GM12872 (cell line): ENCODE data around the gene CNPY3.

Source experiments
- CTCF ChIP-seq: IDR thresholded peaks from 3 replicates; pipeline ENCODE4 v1.5.1; 2011; ENCODE audit warnings: low read depth, mild to moderate bottlenecking, low read length, moderate library complexity; ENCODE audit not compliant: insufficient read depth

Gene CNPY3

GRCh38 chr6:42960243-42961019, 31.2 kb downstream of the CNPY3 start, which contains the start of gene GNMT:
TSS of gene GNMT (plus strand) at chr6:42960754. CDS start at chr6:42960768, 14 bp downstream.
- no peak for TF ChIP-seq CTCF

GRCh38 chr6:42961020-42961470, 31.8 kb downstream of the CNPY3 start:
- TF ChIP-seq CTCF = no peak

GRCh38 chr6:42962096-42962495, 32.8 kb downstream of the CNPY3 start:
- TF ChIP-seq CTCF = no peak

GRCh38 chr6:42962502-42963178, 33.4 kb downstream of the CNPY3 start:
- no peak for TF ChIP-seq CTCF

GRCh38 chr6:42963179-42963854, 34.0 kb downstream of the CNPY3 start:
- no peak for TF ChIP-seq CTCF

GRCh38 chr6:42963855-42964605, 34.8 kb downstream of the CNPY3 start:
- TF ChIP-seq CTCF = peak; percentile 33; the same call in 1 of the 3 replicates
